HG03103 (cell line): ENCODE measurements around the gene CFAP45.

Experiments
- ATAC-seq: cut with Tn5 transposase; IDR thresholded peaks from one replicate; pipeline ENCODE4 v1.9.1; 2021; ENCODE audit warnings: low read depth; ENCODE audit not compliant: unreplicated experiment

Gene CFAP45

GRCh38 chr1:159924025-159924790 lies 24.2 kb upstream of the CFAP45 start:
- no peak for ATAC-seq

GRCh38 chr1:159923203-159924024 lies 23.4 kb upstream of the CFAP45 start:
- ATAC-seq, result peak; percentile 33

- no peak for ATAC-seq
Observed at GRCh38 chr1:159922511-159923202, 22.7 kb upstream of the CFAP45 start.

- no peak for ATAC-seq
Observed at GRCh38 chr1:159921700-159922504, 21.9 kb upstream of the CFAP45 start.

- peak; percentile 32 for ATAC-seq
Observed at GRCh38 chr1:159921251-159921650, 21.3 kb upstream of the CFAP45 start.

GRCh38 chr1:159920651-159921050 lies 20.7 kb upstream of the CFAP45 start:
- ATAC-seq, result no peak

GRCh38 chr1:159920202-159920601 lies 20.2 kb upstream of the CFAP45 start:
- ATAC-seq, result no peak

GRCh38 chr1:159919236-159919865 lies 19.4 kb upstream of the CFAP45 start:
- no peak for ATAC-seq

GRCh38 chr1:159918352-159919200 lies 18.6 kb upstream of the CFAP45 start:
- no peak for ATAC-seq

GRCh38 chr1:159917533-159918351 lies 17.8 kb upstream of the CFAP45 start:
- ATAC-seq, result no peak

- ATAC-seq, result no peak
Observed at GRCh38 chr1:159916242-159917051, 16.5 kb upstream of the CFAP45 start.

- no peak for ATAC-seq
Observed at GRCh38 chr1:159915571-159916241, 15.7 kb upstream of the CFAP45 start.

- ATAC-seq, result no peak
Observed at GRCh38 chr1:159914252-159915018, 14.5 kb upstream of the CFAP45 start.

- ATAC-seq, result no peak
Observed at GRCh38 chr1:159913451-159914192, 13.7 kb upstream of the CFAP45 start.

GRCh38 chr1:159911326-159912070 lies 11.5 kb upstream of the CFAP45 start:
- no peak for ATAC-seq
